ENCODE data around the gene FCGR2B.

The FCGR2B gene

DNA sequence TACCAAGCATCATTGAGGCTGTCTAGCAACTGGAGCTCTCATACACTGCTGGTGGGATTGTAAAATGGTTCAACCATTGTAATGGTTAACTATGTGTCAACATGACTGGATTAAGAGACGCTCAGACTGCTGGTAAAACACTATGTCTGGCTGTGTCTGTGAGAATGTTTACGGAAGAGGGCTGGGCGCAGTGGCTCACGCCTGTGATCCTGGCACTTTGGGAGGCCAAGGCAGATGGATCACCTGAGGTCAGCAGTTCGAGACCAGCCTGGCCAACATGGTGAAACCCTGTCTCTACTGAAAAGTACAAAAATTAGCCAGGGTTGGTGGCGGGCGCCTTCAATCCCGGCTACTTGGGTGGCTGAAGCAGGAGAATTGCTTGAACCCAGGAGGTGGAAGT, 39.3 kb downstream of the FCGR2B start:
- no peak for TF ChIP-seq CTCF (IDR thresholded peaks at IDR 0.05; ENCODE audit: low read depth, low read length, missing control alignments)
- no peak overlapping the region for H3K4me3 ChIP-seq (ENCODE audit: low read depth, low read length)
- DNase-seq (ENCODE audit: low read depth) = no peak

GRCh38 chr1:161705537-161705936, 42.6 kb downstream of the FCGR2B start:
- no peak for DNase-seq (ENCODE audit: low read depth)
- H3K4me3 ChIP-seq (ENCODE audit: low read depth, low read length) = no peak overlapping the region; the same call in 1 of the 2 replicates
- TF ChIP-seq CTCF (IDR thresholded peaks at IDR 0.05; ENCODE audit: low read depth, low read length, missing control alignments) = no peak

DNA sequence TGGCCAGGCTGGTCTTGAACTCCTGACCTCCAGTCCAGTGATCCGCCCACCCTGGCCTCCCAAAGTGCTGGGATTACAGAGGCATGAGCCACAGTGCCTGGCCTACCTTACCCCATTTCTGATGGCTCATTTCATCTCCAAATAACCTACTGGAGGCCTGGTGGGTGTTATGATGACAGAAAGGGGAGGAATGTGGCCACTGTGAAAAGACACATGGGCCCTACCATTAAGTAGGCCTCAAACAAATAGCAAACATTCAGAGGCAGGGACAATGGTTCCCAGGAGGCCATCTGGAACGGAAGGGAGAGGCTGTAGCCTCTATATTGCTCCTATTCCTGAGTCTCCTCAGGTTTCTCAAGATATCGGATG, 43.2 kb downstream of the FCGR2B start:
- TF ChIP-seq CTCF (IDR thresholded peaks at IDR 0.05; ENCODE audit: low read depth, low read length, missing control alignments) = no peak
- peak overlapping the region; percentile 1; the same call in 1 of the 2 replicates for H3K4me3 ChIP-seq (ENCODE audit: low read depth, low read length)
- no peak for DNase-seq (ENCODE audit: low read depth)

DNA sequence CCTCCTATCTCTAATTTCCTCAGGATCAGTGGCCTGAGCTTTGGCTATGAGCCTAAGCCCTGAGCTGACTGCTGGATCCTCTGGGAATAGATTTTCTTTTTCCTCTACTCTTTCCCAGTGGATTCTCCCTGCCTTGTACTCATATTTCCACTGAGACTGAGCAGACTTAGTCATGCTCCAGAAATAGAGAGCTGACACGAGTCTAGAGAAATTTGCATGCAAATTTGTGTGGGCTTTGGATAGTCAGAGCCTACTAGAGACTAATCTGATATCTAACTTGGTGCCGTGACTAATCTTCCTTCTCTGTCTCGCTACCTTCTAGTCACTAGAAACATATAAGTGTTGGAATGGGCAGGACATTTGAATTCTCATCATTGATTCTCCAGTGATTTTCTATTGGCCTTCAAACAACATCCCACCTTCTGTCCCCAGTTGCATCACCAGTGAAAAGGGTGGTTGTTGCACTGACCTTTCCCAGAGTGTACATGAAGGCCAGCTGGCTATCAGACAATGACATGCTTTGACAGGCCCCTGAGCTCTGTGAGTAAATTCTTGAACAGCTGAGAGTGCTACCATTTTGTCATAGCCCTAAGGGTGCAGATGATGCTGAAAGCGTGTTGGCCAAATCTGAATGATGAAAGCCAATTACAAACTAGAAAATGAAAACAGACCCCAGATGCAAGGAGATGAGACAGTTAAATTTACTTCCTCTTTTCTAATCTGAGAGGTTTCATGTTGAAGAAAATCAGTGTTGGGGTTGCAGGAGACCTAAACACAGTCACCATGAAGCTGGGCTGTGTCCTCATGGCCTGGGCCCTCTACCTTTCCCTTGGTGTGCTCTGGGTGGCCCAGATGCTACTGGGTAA, 43.8 kb downstream of the FCGR2B start, which contains the start of gene FCRLA:
TSS of gene FCRLA (plus strand) at position 748 of the 866 bp plus-strand sequence. CDS start at position 784, 36 bp downstream.
- peak within 1 kb of the TSS; percentile 79 for H3K4me3 ChIP-seq (ENCODE audit: low read depth, low read length)
- no peak for TF ChIP-seq CTCF (IDR thresholded peaks at IDR 0.05; ENCODE audit: low read depth, low read length, missing control alignments)

DNA sequence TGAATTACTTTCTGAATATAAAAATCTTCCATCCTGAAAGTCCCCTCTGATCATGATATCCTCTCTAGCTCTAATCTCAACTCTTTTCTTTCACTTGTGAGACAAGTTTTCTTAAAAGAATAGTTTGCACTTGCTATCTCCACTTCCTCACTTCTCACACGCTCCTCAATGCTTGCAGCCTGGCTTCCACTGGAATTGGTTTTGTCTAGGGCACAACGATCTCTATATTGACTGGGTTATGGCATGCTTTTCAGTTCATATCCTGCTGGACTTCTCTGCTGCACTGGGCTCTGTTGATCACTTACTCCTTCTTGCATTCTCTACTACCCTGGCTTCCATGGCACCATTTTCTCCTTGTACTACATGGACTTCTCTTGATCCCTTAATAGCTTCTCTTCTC, 44.6 kb downstream of the FCGR2B start:
- TF ChIP-seq CTCF (IDR thresholded peaks at IDR 0.05; ENCODE audit: low read depth, low read length, missing control alignments) = no peak
- H3K4me3 ChIP-seq (ENCODE audit: low read depth, low read length) = peak overlapping the region; percentile 79
- no peak for DNase-seq (ENCODE audit: low read depth)

More for the DNA sequence above, 43.8 kb downstream of the FCGR2B start, which contains the start of gene FCRLA:
- DNase-seq (ENCODE audit: low read depth) = peak; percentile 89

DNA sequence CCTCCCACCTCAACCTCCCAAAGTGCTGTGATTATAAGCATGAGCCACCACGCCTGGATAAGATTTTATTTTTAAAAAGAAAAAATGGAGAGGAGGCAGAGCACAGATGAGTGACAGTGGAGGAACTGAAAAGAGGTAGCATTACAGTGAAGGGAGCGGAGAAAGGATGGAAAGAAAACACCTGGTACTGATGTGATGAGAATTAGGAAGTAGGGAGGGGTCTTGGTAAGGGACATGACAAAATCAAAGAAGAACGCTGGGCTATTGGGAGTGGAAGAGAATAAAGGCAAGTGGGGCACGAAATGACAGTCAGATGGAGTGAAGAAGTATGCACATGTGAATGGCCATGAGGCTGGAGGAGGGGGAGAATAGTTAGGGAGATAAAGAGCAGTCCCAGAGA, 46.4 kb downstream of the FCGR2B start:
- no peak for TF ChIP-seq CTCF (IDR thresholded peaks at IDR 0.05; ENCODE audit: low read depth, low read length, missing control alignments)
- DNase-seq (ENCODE audit: low read depth) = no peak
- peak overlapping the region; percentile 79 for H3K4me3 ChIP-seq (ENCODE audit: low read depth, low read length)

All from GM12864 (cell line).